Testis (tissue), 5 donors: ENCODE results near the gene AVPR2. TPM values are rescaled to one million over a fixed set of nuclear protein-coding genes. Genes with fewer than 3 reads are reported as not detected.

ENCODE experiments used
- DNase-seq: peaks from one replicate; pipeline ENCODE4 v3.0.0-alpha.2; 2019
- H3K27ac ChIP-seq, 2 donors: fragments of 200-600 bp; sonication (generic); one replicate each; pipeline ENCODE4 v1.5.1; 2019
- H3K27me3 ChIP-seq: fragments of 200-600 bp; sonication (generic); one replicate; pipeline ENCODE4 v1.5.1; 2019
- H3K36me3 ChIP-seq: fragments of 200-600 bp; sonication (generic); one replicate; pipeline ENCODE4 v1.5.1; 2017; ENCODE audit warnings: low read depth; ENCODE audit errors: missing control alignments
- H3K4me1 ChIP-seq: fragments of 200-600 bp; sonication (generic); one replicate; pipeline ENCODE4 v1.5.1; 2019
- H3K4me3 ChIP-seq, 2 donors: fragments of 200-600 bp; sonication (generic); one replicate each; pipeline ENCODE4 v1.5.1; 2017 to 2019
- H3K9me3 ChIP-seq: fragments of 200-600 bp; sonication (generic); one replicate; pipeline ENCODE4 v1.5.1; 2017
- CTCF ChIP-seq, 3 experiments: fragments of 450-650 bp in 2 of 3; fragments of 200-600 bp in 1 of 3; sonication (generic) in 1 of 3; IDR thresholded peaks; one replicate each; pipeline ENCODE4 v1.5.1; 2016 to 2019; ENCODE audit warnings: antibody characterized with exemption in 3 of 3, mild to moderate bottlenecking in 2 of 3, moderate library complexity in 1 of 3
- POLR2A ChIP-seq: fragments of 450-650 bp; IDR thresholded peaks from one replicate; pipeline ENCODE4 v1.6.1; 2017; ENCODE audit warnings: antibody characterized with exemption, mild to moderate bottlenecking, moderate library complexity
- WGBS, 2 donors: methylation state at CpG; one replicate each; pipeline ENCODE4 v1.1.5; 2018; 5-methylcytosine and 5-hydroxymethylcytosine counted together
- intact Hi-C: fragments of 100-400 bp; cut with DNase I; formaldehyde crosslinking; loops from one replicate; pipeline ENCODE4 v1.15.1; 2023; ENCODE audit warnings: low total_unique reads
- long read RNA-seq, 2 donors: transcript quantifications; one replicate each; lab custom pipeline, GENCODE V29; 2026
- polyA plus RNA-seq: library from polyadenylated mRNA; stranded (reverse); fragments of 350-450 nt; fragmentation: Illumina TruSeq; extraction: RNeasy Lipid Tissue Mini Kit (QIAGEN cat#74804); gene quantifications from one replicate; pipeline ENCODE4 v1.2.3, GENCODE V29; 2014; ENCODE audit warnings: low read depth, low replicate concordance; ENCODE audit not compliant: insufficient read depth
- total RNA-seq, 2 donors: library from RNA; depleted of rRNA; stranded (reverse); fragments of >200 nt; gene quantifications; one replicate each; pipeline ENCODE4 v1.2.3, GENCODE V29; 2016

Gene AVPR2
- 1 to 10 TPM in 1 of 2 donors, under 1 TPM in 1; 0.74 to 1.1 TPM for total RNA-seq
- polyA plus RNA-seq, result 1.3 TPM
- long read RNA-seq, donor 1, result 0 reads
- long read RNA-seq, donor 2, result 0 reads

GRCh38 chrX:153903991-153904957 lies at the start of gene AVPR2:
Gene AVPR2 (plus strand): TSS chrX:153904673. CDS start chrX:153905146, 473 bp downstream.
- H3K4me3 ChIP-seq, result no peak within 1 kb of the TSS
- no peaks in the 10 kb centered on the region for H3K36me3 ChIP-seq
- 29 to 52% methylated on average over 5 to 16 of the region's 26 CpGs for WGBS, 2 donors
- H3K4me1 ChIP-seq, result peaks cover 3% of the 10 kb centered on the region
- H3K27ac ChIP-seq, result no peak within 1 kb of the TSS
- DNase-seq, result no peak
- no peaks in the 10 kb centered on the region for H3K9me3 ChIP-seq
- TF ChIP-seq POLR2A, result no peak
- no peak for TF ChIP-seq CTCF (IDR thresholded peaks at IDR 0.05)
- no peaks in the 10 kb centered on the region for H3K27me3 ChIP-seq
- intact Hi-C loops, result no loop called here

- WGBS, 2 donors, result 90 to 94% methylated on average over 7 to 9 of the region's 9 CpGs
- H3K9me3 ChIP-seq, result no peaks in the 10 kb centered on the region
- no peaks in the 10 kb centered on the region for H3K36me3 ChIP-seq
- no peak for DNase-seq
- H3K27ac ChIP-seq, result no peak overlapping the region
- H3K27me3 ChIP-seq, result no peaks in the 10 kb centered on the region
- TF ChIP-seq CTCF (IDR thresholded peaks at IDR 0.05) (no peak), POLR2A (no peak)
- intact Hi-C loops, result no loop called here
- H3K4me1 ChIP-seq, result no peaks in the 10 kb centered on the region
- H3K4me3 ChIP-seq, result no peak overlapping the region
Measured at GRCh38 chrX:153854702-153855101, 49.8 kb upstream of the AVPR2 start.

- Histone ChIP-seq H3K36me3 (no peaks in the 10 kb centered on the region), H3K27me3 (no peaks in the 10 kb centered on the region), H3K9me3 (no peaks in the 10 kb centered on the region), H3K4me1 (no peaks in the 10 kb centered on the region), H3K4me3 (no peak overlapping the region), H3K27ac (no peak overlapping the region)
- intact Hi-C loops, result no loop called here
- WGBS, 2 donors, result 50 to 68% methylated on average over 1 to 2 of the region's 2 CpGs
- no peak for DNase-seq
- TF ChIP-seq POLR2A (no peak), CTCF (IDR thresholded peaks at IDR 0.05) (no peak)
Measured at GRCh38 chrX:153857348-153857903, 47.0 kb upstream of the AVPR2 start.

- no peaks in the 10 kb centered on the region for H3K36me3 ChIP-seq
- DNase-seq, result no peak
- H3K27ac ChIP-seq, result no peak overlapping the region
- no peaks in the 10 kb centered on the region for H3K9me3 ChIP-seq
- intact Hi-C loops, result no loop called here
- TF ChIP-seq POLR2A (no peak), CTCF (IDR thresholded peaks at IDR 0.05) (no peak)
- 81 to 89% methylated on average over 3 to 7 of the region's 10 CpGs for WGBS, 2 donors
- H3K4me3 ChIP-seq, result no peak overlapping the region
- H3K4me1 ChIP-seq, result no peaks in the 10 kb centered on the region
- H3K27me3 ChIP-seq, result no peaks in the 10 kb centered on the region
Measured at GRCh38 chrX:153861151-153861550, 43.3 kb upstream of the AVPR2 start.
